ENCODE data around the gene BRICD5. TPM values are rescaled to one million over a fixed set of nuclear protein-coding genes. Genes with fewer than 3 reads are reported as not detected.

Gene BRICD5
- total and polyA plus RNA-seq, 2 of the 4 experiments (the other 2 are of a cell fraction) = 0.18 to 0.94 TPM

- H2AK5ac ChIP-seq (ENCODE audit: low read depth, low read length) = no peak overlapping the region
- no peak overlapping the region for H2AK9ac ChIP-seq (replicated peaks; ENCODE audit: low read depth, low read length, poor library complexity)
- WGBS, 2 experiments (ENCODE audit: extremely low coverage in 2 of 2, insufficient read length in 1 of 2) = no CpG with 5 or more reads among the region's 14 CpGs
- H3K18ac ChIP-seq (ENCODE audit: low read depth, low read length) = no peak overlapping the region
- H2AFZ ChIP-seq (replicated peaks; ENCODE audit: low read length, poor library complexity) = no peak overlapping the region
- no peaks in the 10 kb centered on the region for H3K27me3 ChIP-seq (ENCODE audit: control insufficient read depth, insufficient read depth, low read length)
- H2BK120ac ChIP-seq (ENCODE audit: low read depth, low read length) = no peak overlapping the region
- no peak for DNase-seq
- H3K4me1 ChIP-seq (ENCODE audit: control insufficient read depth, insufficient read depth, low read length) = no peaks in the 10 kb centered on the region
- H3K9me1 ChIP-seq (ENCODE audit: insufficient read depth, low read length) = no peaks in the 10 kb centered on the region
- H3K36me3 ChIP-seq (ENCODE audit: control insufficient read depth, insufficient read depth, low read length) = peaks cover 62% of the 10 kb centered on the region
- no peak overlapping the region for H3K27ac ChIP-seq (ENCODE audit: insufficient read depth, low read length)
- H3K9ac ChIP-seq (ENCODE audit: low read depth, low read length) = no peak overlapping the region
- H3K4me3 ChIP-seq (ENCODE audit: insufficient read depth, low read depth, low read length) = no peak overlapping the region
- H3K9me3 ChIP-seq (ENCODE audit: control insufficient read depth, insufficient read depth, low read length) = no peaks in the 10 kb centered on the region
- H2BK20ac ChIP-seq (ENCODE audit: low read depth, low read length) = no peak overlapping the region
- H4K20me1 ChIP-seq (ENCODE audit: insufficient read depth, low read length) = no peaks in the 10 kb centered on the region; the same call in 1 of the 2 replicates
- peaks cover 0 to 4% of the 10 kb centered on the region in 2 experiments; a peak in 3 of 4 replicates for H3K79me1 ChIP-seq (ENCODE audit: low read depth in 1 of 2, low read length in 2 of 2)
- intact Hi-C loops (cut with micrococcal nuclease) (no loop called here), in situ Hi-C loops (cut with MboI; ENCODE audit: low sequenced_read_pairs) (no loop called here), dilution Hi-C loops (cut with HindIII; ENCODE audit: low sequenced_read_pairs, unreplicated experiment) (no loop called here)
- H4K91ac ChIP-seq (ENCODE audit: insufficient read depth, low read depth, low read length) = no peak overlapping the region
- H3K56ac ChIP-seq (ENCODE audit: extremely low read depth, insufficient read depth, low read length) = no peak overlapping the region
- BruUV-seq (replicated peaks) = no TSS peak
- no peak for ATAC-seq (ENCODE audit: low read depth)
- no peak overlapping the region for H3K4me2 ChIP-seq (ENCODE audit: low read depth, low read length)
- no peak overlapping the region for H3K14ac ChIP-seq (replicated peaks; ENCODE audit: low read depth, low read length)
- CTCF ChIA-PET = no interaction called here
- TF ChIP-seq MAZ (IDR thresholded peaks at IDR 0.05; ENCODE audit: borderline replicate concordance, low read depth, low read length) (no peak), POLR2A (IDR thresholded peaks at IDR 0.05; ENCODE audit: low read depth, low read length) (no peak), RCOR1 (IDR thresholded peaks at IDR 0.05; ENCODE audit: insufficient replicate concordance, low read length) (no peak), RAD21 (IDR thresholded peaks at IDR 0.05; ENCODE audit: low read length) (no peak), BHLHE40 (IDR thresholded peaks at IDR 0.05; ENCODE audit: low read depth, low read length) (no peak), RFX5 (IDR thresholded peaks at IDR 0.05; ENCODE audit: low read depth, low read length) (no peak), MXI1 (IDR thresholded peaks at IDR 0.05; ENCODE audit: borderline replicate concordance, low read depth, low read length) (no peak), MAFK (IDR thresholded peaks at IDR 0.05; ENCODE audit: low read depth, low read length) (no peak), FOS (IDR thresholded peaks at IDR 0.05; ENCODE audit: low read depth, low read length) (no peak), CHD1 (IDR thresholded peaks at IDR 0.05; ENCODE audit: low read depth, low read length) (no peak), CEBPB (IDR thresholded peaks at IDR 0.05; ENCODE audit: low read depth, low read length) (no peak), NFE2L2 (IDR thresholded peaks at IDR 0.05; ENCODE audit: low read depth, low read length) (no peak)
- TF ChIP-seq, protein P1, sequence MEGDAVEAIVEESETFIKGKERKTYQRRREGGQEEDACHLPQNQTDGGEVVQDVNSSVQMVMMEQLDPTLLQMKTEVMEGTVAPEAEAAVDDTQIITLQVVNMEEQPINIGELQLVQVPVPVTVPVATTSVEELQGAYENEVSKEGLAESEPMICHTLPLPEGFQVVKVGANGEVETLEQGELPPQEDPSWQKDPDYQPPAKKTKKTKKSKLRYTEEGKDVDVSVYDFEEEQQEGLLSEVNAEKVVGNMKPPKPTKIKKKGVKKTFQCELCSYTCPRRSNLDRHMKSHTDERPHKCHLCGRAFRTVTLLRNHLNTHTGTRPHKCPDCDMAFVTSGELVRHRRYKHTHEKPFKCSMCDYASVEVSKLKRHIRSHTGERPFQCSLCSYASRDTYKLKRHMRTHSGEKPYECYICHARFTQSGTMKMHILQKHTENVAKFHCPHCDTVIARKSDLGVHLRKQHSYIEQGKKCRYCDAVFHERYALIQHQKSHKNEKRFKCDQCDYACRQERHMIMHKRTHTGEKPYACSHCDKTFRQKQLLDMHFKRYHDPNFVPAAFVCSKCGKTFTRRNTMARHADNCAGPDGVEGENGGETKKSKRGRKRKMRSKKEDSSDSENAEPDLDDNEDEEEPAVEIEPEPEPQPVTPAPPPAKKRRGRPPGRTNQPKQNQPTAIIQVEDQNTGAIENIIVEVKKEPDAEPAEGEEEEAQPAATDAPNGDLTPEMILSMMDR (conservative IDR thresholded peaks at IDR 0.05; ENCODE audit: low read depth, low read length) = no peak
- TF ChIP-seq, protein P2, sequence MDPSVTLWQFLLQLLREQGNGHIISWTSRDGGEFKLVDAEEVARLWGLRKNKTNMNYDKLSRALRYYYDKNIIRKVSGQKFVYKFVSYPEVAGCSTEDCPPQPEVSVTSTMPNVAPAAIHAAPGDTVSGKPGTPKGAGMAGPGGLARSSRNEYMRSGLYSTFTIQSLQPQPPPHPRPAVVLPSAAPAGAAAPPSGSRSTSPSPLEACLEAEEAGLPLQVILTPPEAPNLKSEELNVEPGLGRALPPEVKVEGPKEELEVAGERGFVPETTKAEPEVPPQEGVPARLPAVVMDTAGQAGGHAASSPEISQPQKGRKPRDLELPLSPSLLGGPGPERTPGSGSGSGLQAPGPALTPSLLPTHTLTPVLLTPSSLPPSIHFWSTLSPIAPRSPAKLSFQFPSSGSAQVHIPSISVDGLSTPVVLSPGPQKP (IDR thresholded peaks at IDR 0.05; ENCODE audit: borderline replicate concordance, low read depth, low read length) = no peak
- TF ChIP-seq, protein P3, sequence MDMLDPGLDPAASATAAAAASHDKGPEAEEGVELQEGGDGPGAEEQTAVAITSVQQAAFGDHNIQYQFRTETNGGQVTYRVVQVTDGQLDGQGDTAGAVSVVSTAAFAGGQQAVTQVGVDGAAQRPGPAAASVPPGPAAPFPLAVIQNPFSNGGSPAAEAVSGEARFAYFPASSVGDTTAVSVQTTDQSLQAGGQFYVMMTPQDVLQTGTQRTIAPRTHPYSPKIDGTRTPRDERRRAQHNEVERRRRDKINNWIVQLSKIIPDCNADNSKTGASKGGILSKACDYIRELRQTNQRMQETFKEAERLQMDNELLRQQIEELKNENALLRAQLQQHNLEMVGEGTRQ (IDR thresholded peaks at IDR 0.05; ENCODE audit: low read depth, low read length) = no peak
- H4K5ac ChIP-seq (ENCODE audit: low read depth, low read length) = no peak overlapping the region
- no peak overlapping the region for H3K4ac ChIP-seq (ENCODE audit: low read depth, low read length)
- H3K23ac ChIP-seq (ENCODE audit: low read depth, low read length) = no peak overlapping the region
- no peak overlapping the region for H2BK5ac ChIP-seq (ENCODE audit: low read depth, low read length, poor library complexity, severe bottlenecking)
- POLR2A ChIA-PET (ENCODE audit: unreplicated experiment) = no interaction called here
- H2BK15ac ChIP-seq (ENCODE audit: low read depth, low read length) = no peak overlapping the region
- H4K8ac ChIP-seq (ENCODE audit: low read depth in 2 of 2, low read length in 2 of 2) = no peak overlapping the region
Measured at GRCh38 chr16:2173366-2173765, 37.3 kb downstream of the BRICD5 start.

Data from IMR-90 (cell line).